ENCODE measurements around the gene ZMYND11.
"Not testable (repeated sequence)": the region's sequence is repeated elsewhere in the genome, so short reads cannot be mapped to it uniquely, and the experiment has no call there.

Gene ZMYND11

GRCh38 chr10:178208-178607 lies 43.0 kb downstream of the ZMYND11 start:
- H3K4me3 ChIP-seq (ENCODE audit: low read depth, low read length), result no peak overlapping the region
- peak; percentile 42 for TF ChIP-seq CTCF (conservative IDR thresholded peaks at IDR 0.05; ENCODE audit: low read depth, low read length)
- peak; percentile 80 for DNase-seq (ENCODE audit: low read depth)

DNA sequence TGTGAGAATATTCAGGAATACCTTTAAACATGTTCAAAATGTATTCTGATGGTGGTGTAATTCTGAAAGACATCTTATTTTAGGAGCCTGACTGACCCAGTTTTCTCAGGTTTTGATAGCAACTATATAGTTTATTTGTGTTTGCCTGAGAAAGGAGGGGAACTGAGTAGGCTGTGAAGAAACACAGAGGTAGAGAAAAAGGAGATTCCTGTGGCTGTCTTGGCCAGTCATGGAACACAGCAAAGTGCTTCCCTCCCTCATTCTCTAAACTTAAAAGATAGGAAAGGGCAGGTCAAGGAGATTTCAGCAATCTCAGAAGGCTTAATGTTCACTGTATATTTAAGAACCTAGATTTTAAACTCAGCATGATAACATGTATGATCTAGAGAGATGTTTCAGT lies 43.5 kb downstream of the ZMYND11 start:
- no peak overlapping the region for H3K4me3 ChIP-seq (ENCODE audit: low read depth, low read length)
- DNase-seq (ENCODE audit: low read depth), result peak; percentile 41
- TF ChIP-seq CTCF (conservative IDR thresholded peaks at IDR 0.05; ENCODE audit: low read depth, low read length), result no peak

DNA sequence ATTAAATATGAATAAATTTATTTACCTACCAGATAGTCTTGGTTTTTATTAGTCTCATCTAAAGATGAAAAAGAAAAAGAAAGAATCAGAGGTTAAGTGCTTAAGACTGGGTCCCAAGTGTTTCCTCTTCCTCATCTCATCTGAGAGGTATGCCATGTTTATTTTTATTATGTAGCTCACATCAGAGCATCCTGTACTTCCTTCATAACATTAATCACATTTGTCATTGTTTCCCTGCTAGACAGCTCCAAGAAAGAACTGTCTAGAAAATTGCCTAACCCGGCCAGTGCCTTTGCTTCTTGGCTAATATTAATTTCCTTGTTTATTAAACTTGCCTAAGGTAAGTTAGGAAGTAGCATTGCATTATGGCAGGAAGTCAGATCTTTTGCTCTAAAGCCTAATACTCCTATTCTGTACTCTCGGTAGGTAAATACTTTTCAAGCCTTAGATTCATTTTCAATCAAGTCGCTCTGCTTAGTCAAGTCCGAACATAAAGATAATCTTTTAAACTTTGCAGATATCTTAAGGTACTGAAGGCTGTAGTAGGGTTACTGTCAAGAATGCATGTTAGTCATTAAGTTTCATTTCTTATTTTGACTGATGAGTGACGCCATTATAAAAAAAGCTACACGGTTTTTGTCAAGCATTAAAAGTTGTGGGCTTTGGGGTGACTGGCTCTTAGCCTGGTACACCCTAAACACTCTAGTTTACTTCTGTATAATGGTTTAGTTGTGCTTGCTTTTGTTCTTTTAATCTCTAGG lies 47.4 kb downstream of the ZMYND11 start:
- DNase-seq (ENCODE audit: low read depth), result peak; percentile 37
- no peak overlapping the region for H3K4me3 ChIP-seq (ENCODE audit: low read depth, low read length)
- no peak for TF ChIP-seq CTCF (conservative IDR thresholded peaks at IDR 0.05; ENCODE audit: low read depth, low read length)

DNA sequence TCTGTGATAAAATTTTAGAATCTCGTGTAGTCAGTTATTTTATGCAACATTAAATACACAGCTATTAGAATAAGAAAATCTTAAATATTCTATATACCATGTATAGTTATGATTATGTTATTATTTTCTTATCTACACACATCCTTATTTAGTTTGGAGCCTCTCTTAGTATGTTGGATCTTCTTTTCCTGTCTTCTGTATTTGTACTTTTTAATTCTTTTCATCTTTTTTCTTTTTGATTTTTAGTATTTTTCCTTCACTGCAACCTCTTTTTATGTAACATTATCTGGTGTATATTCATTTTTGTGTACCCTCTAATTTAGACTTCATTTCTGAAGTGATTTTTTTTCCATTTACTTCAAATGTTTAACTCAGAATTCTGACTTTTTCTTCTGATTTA lies 48.9 kb downstream of the ZMYND11 start:
- TF ChIP-seq CTCF (conservative IDR thresholded peaks at IDR 0.05; ENCODE audit: low read depth, low read length), result no peak
- no peak for DNase-seq (ENCODE audit: low read depth)
- H3K4me3 ChIP-seq (ENCODE audit: low read depth, low read length), result no peak overlapping the region

DNA sequence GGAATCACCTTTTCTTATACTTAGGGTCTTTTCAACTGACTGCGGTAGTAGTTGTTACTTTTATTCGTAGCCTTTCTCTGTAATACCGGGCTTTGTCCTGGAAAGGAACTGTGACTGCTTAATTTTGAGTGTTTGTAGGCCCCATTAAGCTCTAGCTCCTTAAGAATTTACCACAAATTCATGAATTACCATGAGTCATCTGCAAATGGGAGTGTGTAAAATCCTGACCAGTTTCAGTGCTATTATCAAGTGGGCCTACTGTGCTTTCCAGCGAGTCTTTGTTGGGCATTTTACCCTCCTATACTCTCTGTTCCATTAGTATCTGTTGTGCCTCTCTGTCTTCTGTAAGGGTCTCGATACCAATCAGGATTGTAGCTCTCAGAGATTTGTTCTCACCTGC lies 49.7 kb downstream of the ZMYND11 start:
- no peak overlapping the region for H3K4me3 ChIP-seq (ENCODE audit: low read depth, low read length)
- TF ChIP-seq CTCF (conservative IDR thresholded peaks at IDR 0.05; ENCODE audit: low read depth, low read length), result no peak
- DNase-seq (ENCODE audit: low read depth), result peak; percentile 32

- not testable (repeated sequence) for DNase-seq (ENCODE audit: low read depth); H3K4me3 ChIP-seq (ENCODE audit: low read depth, low read length)
Measured at GRCh38 chr10:185571-185970, 50.3 kb downstream of the ZMYND11 start.

GRCh38 chr10:186911-187310 lies 51.7 kb downstream of the ZMYND11 start:
- DNase-seq (ENCODE audit: low read depth), result no peak
- no peak for TF ChIP-seq CTCF (conservative IDR thresholded peaks at IDR 0.05; ENCODE audit: low read depth, low read length)
- no peak overlapping the region for H3K4me3 ChIP-seq (ENCODE audit: low read depth, low read length)
